WTC11 (cell line): ENCODE data around the gene EFHB. TPM values are rescaled to one million over a fixed set of nuclear protein-coding genes. Genes with fewer than 3 reads are reported as not detected.

Source experiments
- ATAC-seq: fragments of 200-7000 bp; cut with Tn5 transposase; 2 replicates; pipeline ENCODE4 v1.10.0; 2021; ENCODE audit warnings: mild to moderate bottlenecking, moderate library complexity
- CTCF ChIA-PET: fragments of 300-600 bp; sonication (Branson Sonifier 250); formaldehyde crosslinking; loops from one replicate; lab custom pipeline; 2021; ENCODE audit warnings: antibody characterized with exemption; lab: Charles Lee
- POLR2A ChIA-PET: fragments of 350-600 bp; sonication (Branson Sonifier 250); formaldehyde crosslinking; loops from one replicate; lab custom pipeline; 2021; ENCODE audit warnings: antibody characterized with exemption; lab: Charles Lee
- DNase-seq: peaks from one replicate; pipeline ENCODE4 v3.0.0; 2021; ENCODE audit warnings: low spot score
- H3K27ac Mint-ChIP-seq: 2 replicates; pipeline ENCODE4 v1.8.0; 2021; ENCODE audit warnings: mixed read lengths
- H3K27me3 Mint-ChIP-seq: 2 replicates; pipeline ENCODE4 v1.8.0; 2021; ENCODE audit warnings: low read depth, mild to moderate bottlenecking, moderate library complexity, mixed read lengths
- H3K36me3 Mint-ChIP-seq: 2 replicates; pipeline ENCODE4 v1.8.0; 2021; ENCODE audit warnings: mixed read lengths
- H3K4me1 Mint-ChIP-seq: 2 replicates; pipeline ENCODE4 v1.8.0; 2022; ENCODE audit warnings: mixed read lengths
- H3K4me3 Mint-ChIP-seq: 2 replicates; pipeline ENCODE4 v1.8.0; 2021; ENCODE audit warnings: mild to moderate bottlenecking, moderate library complexity, mixed read lengths
- H3K9me3 Mint-ChIP-seq: 2 replicates; pipeline ENCODE4 v1.8.0; 2021; ENCODE audit warnings: mixed read lengths
- ATF6 ChIP-seq: sonication (generic); formaldehyde crosslinking; IDR thresholded peaks from 2 replicates; pipeline ENCODE4 v1.8.1; 2023; ENCODE audit warnings: mild to moderate bottlenecking, missing genetic modification reagents
- CBFB ChIP-seq: sonication (generic); formaldehyde crosslinking; IDR thresholded peaks from 2 replicates; pipeline ENCODE4 v1.8.1; 2022; ENCODE audit warnings: mild to moderate bottlenecking, low read depth, missing genetic modification reagents
- ERG ChIP-seq: fragments of 250-450 bp; sonication (Bioruptor Pico); IDR thresholded peaks from 2 replicates; pipeline ENCODE4 v1.8.0; 2021; ENCODE audit warnings: mild to moderate bottlenecking
- ESRRA ChIP-seq: sonication (generic); formaldehyde crosslinking; IDR thresholded peaks from 2 replicates; pipeline ENCODE4 v1.8.1; 2022; ENCODE audit warnings: mild to moderate bottlenecking, missing genetic modification reagents, borderline replicate concordance
- FOXK1 ChIP-seq: sonication (generic); formaldehyde crosslinking; IDR thresholded peaks from 2 replicates; pipeline ENCODE4 v1.8.0; 2022; ENCODE audit warnings: mild to moderate bottlenecking, moderate library complexity, missing genetic modification reagents
- GTF2I ChIP-seq: fragments of 250-450 bp; sonication (Bioruptor Pico); conservative IDR thresholded peaks from 2 replicates; pipeline ENCODE4 v1.4.0; 2021; ENCODE audit warnings: mild to moderate bottlenecking
- KAT7 ChIP-seq: sonication (generic); formaldehyde crosslinking; IDR thresholded peaks from 2 replicates; pipeline ENCODE4 v1.8.1; 2023; ENCODE audit warnings: missing genetic modification reagents, mild to moderate bottlenecking, borderline replicate concordance
- MXD4 ChIP-seq: fragments of 250-450 bp; sonication (Bioruptor Pico); IDR thresholded peaks from 2 replicates; pipeline ENCODE4 v1.8.0; 2021; ENCODE audit warnings: mild to moderate bottlenecking, moderate library complexity, borderline replicate concordance
- OVOL2 ChIP-seq: fragments of 250-450 bp; sonication (Bioruptor Pico); IDR thresholded peaks from 2 replicates; pipeline ENCODE4 v1.9.0; 2021; ENCODE audit warnings: mild to moderate bottlenecking, borderline replicate concordance
- PRDM15 ChIP-seq: sonication (generic); formaldehyde crosslinking; IDR thresholded peaks from 2 replicates; pipeline ENCODE4 v1.8.0; 2022; ENCODE audit warnings: missing genetic modification reagents
- RORB ChIP-seq: fragments of 250-450 bp; sonication (Bioruptor Pico); IDR thresholded peaks from 2 replicates; pipeline ENCODE4 v1.9.0; 2021; ENCODE audit warnings: mild to moderate bottlenecking
- SMAD4 ChIP-seq: sonication (generic); formaldehyde crosslinking; IDR thresholded peaks from 2 replicates; pipeline ENCODE4 v1.8.0; 2022; ENCODE audit warnings: mild to moderate bottlenecking, missing genetic modification reagents
- TP53 ChIP-seq: sonication (generic); formaldehyde crosslinking; IDR thresholded peaks from 2 replicates; pipeline ENCODE4 v1.8.1; 2023; ENCODE audit warnings: mild to moderate bottlenecking, missing genetic modification reagents
- USF2 ChIP-seq: sonication (generic); formaldehyde crosslinking; IDR thresholded peaks from 2 replicates; pipeline ENCODE4 v1.8.1; 2023; ENCODE audit warnings: mild to moderate bottlenecking, missing genetic modification reagents, moderate library complexity
- ZBTB43 ChIP-seq: sonication (generic); formaldehyde crosslinking; IDR thresholded peaks from 2 replicates; pipeline ENCODE4 v1.8.1; 2023; ENCODE audit warnings: mild to moderate bottlenecking, missing genetic modification reagents
- ZNF121 ChIP-seq: sonication (generic); formaldehyde crosslinking; IDR thresholded peaks from 2 replicates; pipeline ENCODE4 v1.8.0; 2023; ENCODE audit warnings: missing genetic modification reagents
- ZNF232 ChIP-seq: sonication (generic); formaldehyde crosslinking; IDR thresholded peaks from 2 replicates; pipeline ENCODE4 v1.8.0; 2022; ENCODE audit warnings: mild to moderate bottlenecking, missing genetic modification reagents
- ZNF263 ChIP-seq: sonication (generic); formaldehyde crosslinking; IDR thresholded peaks from 2 replicates; pipeline ENCODE4 v1.8.1; 2022; ENCODE audit warnings: low read depth, mild to moderate bottlenecking, moderate library complexity, missing genetic modification reagents
- ZNF425 ChIP-seq: fragments of 250-450 bp; sonication (Bioruptor Pico); conservative IDR thresholded peaks from 2 replicates; pipeline ENCODE4 v1.9.0; 2021; ENCODE audit warnings: mild to moderate bottlenecking
- ZNF512 ChIP-seq: sonication (generic); formaldehyde crosslinking; IDR thresholded peaks from 2 replicates; pipeline ENCODE4 v1.8.1; 2022; ENCODE audit warnings: missing genetic modification reagents, borderline replicate concordance
- ZNF671 ChIP-seq: fragments of 250-450 bp; sonication (Bioruptor Pico); IDR thresholded peaks from 2 replicates; pipeline ENCODE4 v1.8.0; 2021; ENCODE audit warnings: mild to moderate bottlenecking
- total RNA-seq: library from RNA; stranded (reverse); gene quantifications from 3 replicates; pipeline ENCODE4 v1.2.3, GENCODE V29; 2021

EFHB gene
- total RNA-seq, 1 experiment from 2014 or later, result 0.85 TPM

GRCh38 chr3:19911452-19911851, 22.6 kb downstream of the EFHB start (continued):
- TF ChIP-seq USF2, result no peak
- TF ChIP-seq ZNF121 (CRISPR knock-in tag), result no peak
- TF ChIP-seq MXD4 (CRISPR knock-in tag), result no peak
- TF ChIP-seq ZNF512 (CRISPR knock-in tag), result no peak
- no peak for TF ChIP-seq RORB (CRISPR knock-in tag)
- no peak for TF ChIP-seq SMAD4 (CRISPR knock-in tag)
- no peak for TF ChIP-seq ZNF263 (CRISPR knock-in tag)
- TF ChIP-seq ATF6, result no peak
- TF ChIP-seq OVOL2 (CRISPR knock-in tag), result no peak

- POLR2A ChIA-PET, result no interaction called here
- H3K9me3 Mint-ChIP-seq, result peaks cover 27% of the 10 kb centered on the region
- CTCF ChIA-PET, result no interaction called here
- H3K27ac Mint-ChIP-seq, result no peak overlapping the region
- peaks cover 10% of the 10 kb centered on the region for H3K4me1 Mint-ChIP-seq
- no peak for TF ChIP-seq ZNF232 (CRISPR knock-in tag)
- no peak for TF ChIP-seq ERG (CRISPR knock-in tag)
- no peak for TF ChIP-seq CBFB (CRISPR knock-in tag)
- TF ChIP-seq, all 79 proteins: peak for 0
- H3K27me3 Mint-ChIP-seq, result no peaks in the 10 kb centered on the region
- H3K4me3 Mint-ChIP-seq, result no peak overlapping the region
- DNase-seq (no peak), ATAC-seq (no peak)
- 0 out of 2 replicates have a peak, but pooled peaks cover 3% of the 10 kb centered on the region for H3K36me3 Mint-ChIP-seq
Observed at GRCh38 chr3:19907523-19907922, 26.5 kb downstream of the EFHB start.

- POLR2A ChIA-PET, result no interaction called here
Observed at GRCh38 chr3:19903649-19904048, 30.4 kb downstream of the EFHB start.

More at GRCh38 chr3:19903649-19904048, 30.4 kb downstream of the EFHB start:
- H3K36me3 Mint-ChIP-seq, result no peaks in the 10 kb centered on the region
- H3K4me1 Mint-ChIP-seq, result peaks cover 13% of the 10 kb centered on the region
- no peak for TF ChIP-seq GTF2I
- TF ChIP-seq ZNF425 (CRISPR knock-in tag), result no peak
- no peak for TF ChIP-seq PRDM15 (CRISPR knock-in tag)
- no peak for TF ChIP-seq ZBTB43 (CRISPR knock-in tag)
- no peak for TF ChIP-seq FOXK1
- TF ChIP-seq ZNF671 (CRISPR knock-in tag), result no peak
- no peak for TF ChIP-seq TP53
- no peak for TF ChIP-seq KAT7
- TF ChIP-seq ESRRA (CRISPR knock-in tag), result no peak
- TF ChIP-seq CBFB (CRISPR knock-in tag), result no peak
- ATAC-seq (no peak), DNase-seq (no peak)
- peaks cover 15% of the 10 kb centered on the region; the same call in 1 of the 2 replicates for H3K9me3 Mint-ChIP-seq
- no peak overlapping the region for H3K27ac Mint-ChIP-seq
- H3K27me3 Mint-ChIP-seq, result no peaks in the 10 kb centered on the region
- H3K4me3 Mint-ChIP-seq, result no peak overlapping the region
- CTCF ChIA-PET, result no interaction called here
